Spleen (tissue), 11 donors: ENCODE measurements around the gene BANF1. TPM values are rescaled to one million over a fixed set of nuclear protein-coding genes. Genes with fewer than 3 reads are reported as not detected.

Experiments
- DNase-seq: peaks from one replicate; pipeline ENCODE4 v3.0.0-alpha.2; 2020
- H3K27ac ChIP-seq, 8 donors: fragments of 200-600 bp; sonication (generic) in 7 of 8; 1 replicate in 4 of 8; 2 replicates in 4 of 8; pipeline versions ENCODE4 v1.5.0 to v1.8.0; 2016 to 2021; ENCODE audit warnings: inconsistent platforms in 4 of 8, mild to moderate bottlenecking in 4 of 8, moderate library complexity in 1 of 8
- H3K27me3 ChIP-seq, 7 donors: fragments of 200-600 bp; sonication (generic) in 6 of 7; replicated peaks in 1 of 7; 1 replicate in 4 of 7; 2 replicates in 3 of 7; pipeline versions ENCODE4 v1.5.0 to v1.8.0; 2016 to 2021; ENCODE audit warnings: inconsistent platforms in 3 of 7, mild to moderate bottlenecking in 1 of 7
- H3K36me3 ChIP-seq, 6 donors: fragments of 200-600 bp; sonication (generic) in 5 of 6; 1 replicate in 4 of 6; 2 replicates in 2 of 6; pipeline versions ENCODE4 v1.5.0 to v1.8.0; 2016 to 2021; ENCODE audit warnings: inconsistent platforms in 2 of 6
- H3K4me1 ChIP-seq, 6 donors: fragments of 200-600 bp; sonication (generic) in 5 of 6; 1 replicate in 3 of 6; 2 replicates in 3 of 6; pipeline versions ENCODE4 v1.5.0 to v1.8.0; 2016 to 2021; ENCODE audit warnings: inconsistent platforms in 3 of 6
- H3K4me3 ChIP-seq, 8 donors: fragments of 200-600 bp; sonication (generic) in 7 of 8; 1 replicate in 4 of 8; 2 replicates in 4 of 8; pipeline versions ENCODE4 v1.5.0 to v1.8.0; 2016 to 2021; ENCODE audit warnings: inconsistent platforms in 4 of 8, mild to moderate bottlenecking in 4 of 8, moderate library complexity in 2 of 8
- H3K9me3 ChIP-seq, 8 donors: fragments of 200-600 bp; sonication (generic) in 7 of 8; 1 replicate in 4 of 8; 2 replicates in 4 of 8; pipeline versions ENCODE4 v1.5.0 to v1.8.0; 2016 to 2021; ENCODE audit warnings: inconsistent platforms in 4 of 8
- POLR2A ChIP-seq, 3 donors: fragments of 450-650 bp; IDR thresholded peaks; one replicate each; pipeline ENCODE4 v1.5.1; 2017; ENCODE audit warnings: antibody characterized with exemption in 3 of 3, mild to moderate bottlenecking in 1 of 3
- POLR2AphosphoS5 ChIP-seq, 3 donors: sonication (generic); formaldehyde crosslinking; IDR thresholded peaks; one replicate each; pipeline ENCODE4 v1.5.1; 2017; ENCODE audit warnings: antibody characterized with exemption in 3 of 3
- WGBS, 5 donors: extraction: QIAGEN DNeasy Blood & Tissue Kit in 3 of 5; methylation state at CpG; one replicate each; pipeline versions ENCODE4 v1.1.5 to v1.1.7; 2013 to 2018; 5-methylcytosine and 5-hydroxymethylcytosine counted together
- intact Hi-C: fragments of 100-400 bp; cut with DNase I; formaldehyde crosslinking; loops from one replicate; pipeline ENCODE4 v1.15.0; 2023; ENCODE audit warnings: low total_unique reads
- polyA plus RNA-seq, 3 donors: library from polyadenylated mRNA; stranded (reverse); fragments of 200-250 nt; gene quantifications; one replicate each; pipeline ENCODE4 v1.2.1, GENCODE V29; 2013
- total RNA-seq, 7 donors: library from RNA; depleted of rRNA in 3 of 7; stranded (reverse); fragments of >200 nt in 3 of 7; fragmentation: NEBNext Ultra II Directional in 4 of 7; extraction: Animal tissue kit (Norgen Biotek cat#: 25700) in 4 of 7; gene quantifications; one replicate each; pipeline versions ENCODE4 v1.1.0 to v1.2.1, GENCODE V29; 2016 to 2021
- TF ChIP-seq, protein P1 (sequence below), 11 experiments: fragments of 200-600 bp in 7 of 11; fragments of 450-650 bp in 4 of 11; sonication (generic) in 4 of 11; IDR thresholded peaks in 8 of 11; conservative IDR thresholded peaks in 3 of 11; 1 replicate in 7 of 11; 2 replicates in 4 of 11; pipeline versions ENCODE4 v1.4.0 to v1.8.0; 2016 to 2021; ENCODE audit warnings: antibody characterized with exemption in 11 of 11, inconsistent platforms in 4 of 11, mild to moderate bottlenecking in 1 of 11
- donor health status: healthy with polysubstance abuse.
- donor health status: DM: no; HTN: no; CAD: no; lungs with moderate emphysema.
- donor health status: DM: no; HTN: no; CAD: no.
- donor health status: Bipolar disorder and iron deficiency.
- donor health status: healthy.
- donor health status: DM: no; HTN: no; CAD: no.
- donor health status: DM: yes; HTN: yes; CAD: no.

BANF1 gene
- total and polyA plus RNA-seq, 10 donors, result 50.5 to 219 (median 109) TPM

DNA sequence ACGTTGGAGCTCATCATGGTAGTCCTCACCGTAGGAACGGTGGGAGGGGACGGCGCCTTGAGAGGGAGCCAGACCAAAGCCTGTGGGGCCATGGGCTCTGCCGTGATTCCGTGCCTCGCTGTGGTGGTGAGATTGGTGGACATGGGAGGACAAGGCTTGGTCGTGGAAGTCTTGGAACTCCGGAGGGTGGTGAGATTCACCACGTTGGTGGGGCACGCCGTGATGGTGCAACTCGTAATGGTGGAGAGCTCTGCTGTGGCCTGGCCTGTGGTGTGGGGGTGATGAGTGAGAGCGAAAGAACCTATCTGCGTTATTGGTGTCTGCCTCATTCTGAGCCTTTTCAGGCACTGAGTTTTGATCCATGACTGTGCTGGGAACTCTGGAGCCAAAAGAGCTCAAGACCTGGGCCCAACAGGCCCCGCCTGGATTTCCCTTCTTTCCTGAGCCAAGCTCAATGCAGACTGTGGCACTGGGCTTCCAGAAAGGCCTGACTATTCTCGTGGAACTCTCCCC, 23.8 kb downstream of the BANF1 start, which contains the start of gene CATSPER1:
Gene CATSPER1 (minus strand): TSS at position 463 of the 513 bp plus-strand sequence. CDS start 100 bp downstream, at position 363.
- 86 to 92% (median 90%) methylated on average over 16 to 18 of the region's 18 CpGs for WGBS, 5 donors
- no peak within 1 kb of the TSS for H3K4me3 ChIP-seq
- intact Hi-C loops, result no loop called here
- DNase-seq, result no peak
- H3K27me3 ChIP-seq, result peaks cover 0 to 19% (median 4%) of the 10 kb centered on the region in 7 donors
- H3K27ac ChIP-seq, result no peak within 1 kb of the TSS
- peaks cover 6 to 22% (median 19%) of the 10 kb centered on the region in 6 donors for H3K4me1 ChIP-seq
- no peaks in the 10 kb centered on the region for H3K36me3 ChIP-seq
- TF ChIP-seq POLR2AphosphoS5 (IDR thresholded peaks at IDR 0.05), result no peak
- TF ChIP-seq POLR2A (IDR thresholded peaks at IDR 0.05), result no peak
- no peaks in the 10 kb centered on the region for H3K9me3 ChIP-seq

DNA sequence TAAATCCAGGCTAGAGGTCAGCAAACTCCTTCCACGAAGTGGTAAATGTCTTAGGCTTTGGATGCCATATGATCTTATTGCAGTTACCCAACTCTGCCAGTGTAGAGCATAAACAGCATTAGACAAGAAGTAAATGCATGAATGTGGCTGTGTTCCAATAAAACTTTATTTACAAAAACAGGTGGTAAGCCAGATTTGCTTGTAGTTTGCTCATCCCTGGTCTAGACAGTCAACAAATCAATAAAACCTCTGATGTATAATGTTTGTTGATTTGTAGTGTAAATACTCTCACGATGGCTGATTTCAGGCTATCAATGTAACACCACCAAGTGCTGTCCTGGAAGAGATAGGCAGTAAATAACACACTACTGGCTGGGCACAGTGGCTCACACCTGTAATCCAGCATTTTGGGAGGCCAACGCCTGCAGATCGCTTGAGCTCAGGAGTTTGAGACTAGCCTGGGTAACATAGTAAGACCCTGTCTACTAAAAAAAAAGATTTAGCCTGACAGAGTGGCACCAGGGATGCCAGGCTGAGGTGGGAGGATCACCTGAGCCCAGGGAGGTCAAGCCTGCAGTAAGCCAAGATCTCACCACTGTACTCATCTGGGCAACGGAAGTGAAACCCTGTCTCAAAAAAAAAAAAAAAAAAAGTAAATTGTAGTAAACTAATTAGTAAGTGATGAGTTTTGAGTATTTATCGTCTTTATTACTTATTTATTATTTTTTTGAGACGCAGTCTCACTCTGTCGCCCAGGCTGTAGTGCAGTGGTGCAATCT, 30.8 kb downstream of the BANF1 start:
- H3K4me1 ChIP-seq, result peaks cover 0 to 3% (median 0%) of the 10 kb centered on the region in 6 donors
- intact Hi-C loops, result no loop called here
- H3K4me3 ChIP-seq, result no peak overlapping the region
- WGBS, 5 donors, result 88 to 91% (median 90%) methylated on average over 8 of the region's 8 CpGs
- H3K9me3 ChIP-seq, result peaks cover 0 to 5% (median 0%) of the 10 kb centered on the region in 8 donors
- H3K27ac ChIP-seq, result no peak overlapping the region
- DNase-seq, result no peak
- TF ChIP-seq POLR2A (IDR thresholded peaks at IDR 0.05) (no peak), POLR2AphosphoS5 (IDR thresholded peaks at IDR 0.05) (no peak)
- TF ChIP-seq, protein P1, sequence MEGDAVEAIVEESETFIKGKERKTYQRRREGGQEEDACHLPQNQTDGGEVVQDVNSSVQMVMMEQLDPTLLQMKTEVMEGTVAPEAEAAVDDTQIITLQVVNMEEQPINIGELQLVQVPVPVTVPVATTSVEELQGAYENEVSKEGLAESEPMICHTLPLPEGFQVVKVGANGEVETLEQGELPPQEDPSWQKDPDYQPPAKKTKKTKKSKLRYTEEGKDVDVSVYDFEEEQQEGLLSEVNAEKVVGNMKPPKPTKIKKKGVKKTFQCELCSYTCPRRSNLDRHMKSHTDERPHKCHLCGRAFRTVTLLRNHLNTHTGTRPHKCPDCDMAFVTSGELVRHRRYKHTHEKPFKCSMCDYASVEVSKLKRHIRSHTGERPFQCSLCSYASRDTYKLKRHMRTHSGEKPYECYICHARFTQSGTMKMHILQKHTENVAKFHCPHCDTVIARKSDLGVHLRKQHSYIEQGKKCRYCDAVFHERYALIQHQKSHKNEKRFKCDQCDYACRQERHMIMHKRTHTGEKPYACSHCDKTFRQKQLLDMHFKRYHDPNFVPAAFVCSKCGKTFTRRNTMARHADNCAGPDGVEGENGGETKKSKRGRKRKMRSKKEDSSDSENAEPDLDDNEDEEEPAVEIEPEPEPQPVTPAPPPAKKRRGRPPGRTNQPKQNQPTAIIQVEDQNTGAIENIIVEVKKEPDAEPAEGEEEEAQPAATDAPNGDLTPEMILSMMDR (IDR thresholded peaks at IDR 0.05 in 8 of 11, conservative IDR thresholded peaks at IDR 0.05 in 3 of 11), result no peak
- H3K27me3 ChIP-seq, result peaks cover 0 to 9% (median 0%) of the 10 kb centered on the region in 7 donors
- H3K36me3 ChIP-seq, result no peaks in the 10 kb centered on the region

DNA sequence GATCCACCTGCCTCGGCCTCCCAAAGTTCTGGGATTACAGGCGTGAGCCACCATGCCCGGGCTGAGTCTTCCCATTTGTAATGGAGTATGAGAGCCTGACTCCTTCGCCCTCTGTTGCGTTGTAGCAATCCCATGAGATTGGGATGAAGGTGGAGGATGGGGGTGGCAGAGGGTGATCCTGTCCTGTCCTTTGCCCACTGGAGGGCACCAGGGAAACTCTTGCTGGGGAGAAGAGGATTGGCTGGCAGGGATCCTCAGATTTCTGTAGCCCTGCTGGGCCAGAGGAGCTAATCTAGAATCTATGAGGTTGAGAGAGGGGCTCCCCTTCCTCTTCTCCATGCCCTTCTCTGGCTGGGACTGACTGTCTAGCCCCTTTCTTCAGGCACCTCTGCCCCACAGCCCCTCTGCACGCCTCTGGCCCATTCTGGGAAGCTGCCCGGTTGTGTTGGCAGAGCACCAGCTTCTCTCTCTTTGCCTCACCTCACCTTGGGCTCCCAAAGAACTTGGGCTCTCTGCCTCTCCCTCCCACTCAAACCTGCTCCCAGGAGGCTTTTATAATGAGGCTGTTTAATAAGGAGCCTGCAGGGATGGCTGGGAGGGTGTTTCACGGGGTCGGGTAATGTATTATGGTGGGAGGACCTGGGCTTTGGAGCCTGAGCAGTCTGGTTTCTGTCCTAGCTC, 33.5 kb downstream of the BANF1 start:
- DNase-seq, result no peak
- Histone ChIP-seq H3K9me3 (peaks cover 0 to 5% (median 0%) of the 10 kb centered on the region in 8 donors), H3K4me1 (peaks cover 0 to 3% (median 0%) of the 10 kb centered on the region in 6 donors), H3K27me3 (peaks cover 0 to 9% (median 0%) of the 10 kb centered on the region in 7 donors), H3K4me3 (no peak overlapping the region), H3K36me3 (no peaks in the 10 kb centered on the region), H3K27ac (no peak overlapping the region)
- TF ChIP-seq POLR2A (IDR thresholded peaks at IDR 0.05) (no peak), POLR2AphosphoS5 (IDR thresholded peaks at IDR 0.05) (no peak)
- TF ChIP-seq, protein P1 (IDR thresholded peaks at IDR 0.05 in 8 of 11, conservative IDR thresholded peaks at IDR 0.05 in 3 of 11), result no peak
- 76 to 91% (median 86%) methylated on average over 9 of the region's 9 CpGs for WGBS, 5 donors
- intact Hi-C loops, result no loop called here

DNA sequence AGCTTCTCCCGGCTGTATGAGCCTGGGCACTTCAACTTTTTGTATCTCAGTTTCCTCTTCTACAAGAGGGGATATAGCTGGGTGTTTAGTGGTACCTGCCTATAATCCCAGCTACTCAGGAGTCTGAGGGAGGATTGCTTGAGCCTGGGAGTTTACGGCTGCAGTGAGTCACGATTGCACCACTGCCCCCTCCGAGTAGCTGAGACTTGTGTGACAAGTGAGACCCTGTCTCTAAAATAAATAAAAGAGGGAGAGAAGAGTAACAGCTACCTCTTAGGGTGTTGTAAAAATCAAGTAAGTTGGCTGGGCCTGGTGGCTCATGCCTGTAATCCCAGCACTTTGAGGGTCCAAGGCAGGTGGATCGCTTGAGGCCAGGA, 34.0 kb downstream of the BANF1 start:
- WGBS, 5 donors, result 82 to 94% (median 92%) methylated on average over 5 of the region's 5 CpGs

More for the DNA sequence above, 34.0 kb downstream of the BANF1 start:
- H3K4me3 ChIP-seq, result no peak overlapping the region
- H3K27ac ChIP-seq, result no peak overlapping the region
- peaks cover 0 to 5% (median 0%) of the 10 kb centered on the region in 8 donors for H3K9me3 ChIP-seq
- peaks cover 0 to 9% (median 0%) of the 10 kb centered on the region in 7 donors for H3K27me3 ChIP-seq
- no peaks in the 10 kb centered on the region for H3K36me3 ChIP-seq
- H3K4me1 ChIP-seq, result peaks cover 0 to 3% (median 0%) of the 10 kb centered on the region in 6 donors
- intact Hi-C loops, result no loop called here
- TF ChIP-seq POLR2A (IDR thresholded peaks at IDR 0.05) (no peak), POLR2AphosphoS5 (IDR thresholded peaks at IDR 0.05) (no peak)
- DNase-seq, result no peak
